Lower leg skin (tissue), 3 donors: ENCODE results near the gene CAMTA1.

Experiments
- CTCF ChIP-seq, 3 donors: fragments of 450-650 bp; IDR thresholded peaks; one replicate each; pipeline ENCODE4 v1.5.1; 2016; ENCODE audit warnings: antibody characterized with exemption in 3 of 3, mild to moderate bottlenecking in 3 of 3, moderate library complexity in 2 of 3
- POLR2A ChIP-seq, 2 donors: fragments of 450-650 bp; IDR thresholded peaks; one replicate each; pipeline ENCODE4 v1.6.1; 2016 to 2017; ENCODE audit warnings: antibody characterized with exemption in 2 of 2, mild to moderate bottlenecking in 1 of 2, moderate library complexity in 1 of 2

GRCh38 chr1:6790146-6790545 is 4.9 kb downstream of the CAMTA1 start:
- no peak for TF ChIP-seq CTCF (IDR thresholded peaks at IDR 0.05)
- TF ChIP-seq POLR2A (IDR thresholded peaks at IDR 0.05) = no peak
